ENCODE results near the gene ARMC2. TPM values are rescaled to one million over a fixed set of nuclear protein-coding genes. Genes with fewer than 3 reads are reported as not detected.

The ARMC2 gene
- total and polyA plus RNA-seq, 2 experiments from 2014 or later: 2.7 to 4.4 TPM

- H3K36me3 Mint-ChIP-seq (ENCODE audit: low read depth): peaks cover 4% of the 10 kb centered on the region; the same call in 1 of the 3 replicates
- H3K27ac Mint-ChIP-seq: no peak overlapping the region
- Histone ChIP-seq H3K27me3 (ENCODE audit: insufficient read depth) (no peaks in the 10 kb centered on the region), H3K4me1 (ENCODE audit: insufficient read depth) (peaks cover 11% of the 10 kb centered on the region; the same call in 1 of the 2 replicates), H3F3A (replicated peaks; ENCODE audit: low read depth) (no peaks in the 10 kb centered on the region), H3K79me2 (replicated peaks; ENCODE audit: insufficient read depth) (no peaks in the 10 kb centered on the region), H3K36me3 (ENCODE audit: insufficient read depth) (no peaks in the 10 kb centered on the region), H3K4me2 (no peak overlapping the region), H2AFZ (no peak overlapping the region), H3K27ac (ENCODE audit: low read depth) (no peak overlapping the region), H3K9me2 (ENCODE audit: insufficient read depth) (no peaks in the 10 kb centered on the region), H3K4me3 (no peak overlapping the region), H4K20me1 (replicated peaks; ENCODE audit: insufficient read depth) (no peaks in the 10 kb centered on the region)
- H3K27me3 Mint-ChIP-seq (ENCODE audit: insufficient read depth, low read depth, poor library complexity): peaks cover 6% of the 10 kb centered on the region
- ATAC-seq: no peak
- DNase-seq (ENCODE audit: low spot score): no peak
- TF ChIP-seq NANOG (IDR thresholded peaks at IDR 0.05; ENCODE audit: borderline replicate concordance) (no peak), ZNF462 (CRISPR knock-in tag; IDR thresholded peaks at IDR 0.05) (no peak), CREB1 (CRISPR knock-in tag; IDR thresholded peaks at IDR 0.05; ENCODE audit: low read depth) (no peak), STAT1 (IDR thresholded peaks at IDR 0.05; ENCODE audit: unreplicated experiment) (no peak), CTCF (conservative IDR thresholded peaks at IDR 0.05; ENCODE audit: low read depth in 2 of 2) (no peak), ZNF331 (CRISPR knock-in tag; IDR thresholded peaks at IDR 0.05; ENCODE audit: low read depth) (no peak), POLR2AphosphoS5 (IDR thresholded peaks at IDR 0.05; ENCODE audit: low read depth) (no peak), REST (IDR thresholded peaks at IDR 0.05; ENCODE audit: unreplicated experiment) (no peak), JUNB (IDR thresholded peaks at IDR 0.05; ENCODE audit: unreplicated experiment) (no peak), ETS1 (IDR thresholded peaks at IDR 0.05) (no peak), EZH2phosphoT487 (IDR thresholded peaks at IDR 0.05; ENCODE audit: unreplicated experiment) (no peak), ZNF114 (CRISPR knock-in tag; IDR thresholded peaks at IDR 0.05) (no peak), EZH2 (IDR thresholded peaks at IDR 0.05; ENCODE audit: low read depth, unreplicated experiment) (no peak)
- H3K4me3 Mint-ChIP-seq: no peak overlapping the region
- H3K9me3 Mint-ChIP-seq: no peaks in the 10 kb centered on the region
- H3K4me1 Mint-ChIP-seq: peaks cover 19% of the 10 kb centered on the region
Observed at GRCh38 chr6:108942556-108943492, 94.6 kb downstream of the ARMC2 start.

Data from GM23338 (cell line).